GM12874 (cell line): Measurements from ENCODE around the gene CDH10.

Experiments
- TF ChIP-seq, protein P1 (sequence below): IDR thresholded peaks from 2 replicates; pipeline ENCODE4 v1.5.1; 2011; ENCODE audit warnings: low read depth, mild to moderate bottlenecking, control low read depth, low read length, moderate library complexity; ENCODE audit not compliant: insufficient read depth

The CDH10 gene

DNA sequence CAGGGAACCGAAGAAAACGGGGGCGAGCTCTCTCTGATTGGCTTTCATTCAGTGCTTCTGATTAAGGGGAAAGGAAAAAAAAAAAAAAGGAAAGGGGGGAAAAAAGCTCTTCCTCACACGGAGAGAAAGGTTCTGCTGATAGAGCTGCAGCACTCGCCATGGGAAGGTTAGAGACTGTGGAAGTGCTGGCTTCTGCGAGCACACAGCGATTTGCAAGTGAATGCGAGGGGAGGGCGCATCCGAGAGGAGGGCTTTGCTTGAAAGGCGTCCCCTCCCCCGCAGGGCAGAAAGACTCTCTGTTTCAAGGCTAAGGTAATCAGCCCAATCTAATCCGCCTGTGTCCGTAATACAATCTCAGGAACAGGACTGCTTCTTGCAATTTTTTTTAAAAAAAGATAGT is at the start of gene CDH10:
CDH10 (minus strand) TSS at position 218 of the 400 bp plus-strand sequence. CDS start 51,488 bp downstream, outside the sequence.
- TF ChIP-seq, protein P1, sequence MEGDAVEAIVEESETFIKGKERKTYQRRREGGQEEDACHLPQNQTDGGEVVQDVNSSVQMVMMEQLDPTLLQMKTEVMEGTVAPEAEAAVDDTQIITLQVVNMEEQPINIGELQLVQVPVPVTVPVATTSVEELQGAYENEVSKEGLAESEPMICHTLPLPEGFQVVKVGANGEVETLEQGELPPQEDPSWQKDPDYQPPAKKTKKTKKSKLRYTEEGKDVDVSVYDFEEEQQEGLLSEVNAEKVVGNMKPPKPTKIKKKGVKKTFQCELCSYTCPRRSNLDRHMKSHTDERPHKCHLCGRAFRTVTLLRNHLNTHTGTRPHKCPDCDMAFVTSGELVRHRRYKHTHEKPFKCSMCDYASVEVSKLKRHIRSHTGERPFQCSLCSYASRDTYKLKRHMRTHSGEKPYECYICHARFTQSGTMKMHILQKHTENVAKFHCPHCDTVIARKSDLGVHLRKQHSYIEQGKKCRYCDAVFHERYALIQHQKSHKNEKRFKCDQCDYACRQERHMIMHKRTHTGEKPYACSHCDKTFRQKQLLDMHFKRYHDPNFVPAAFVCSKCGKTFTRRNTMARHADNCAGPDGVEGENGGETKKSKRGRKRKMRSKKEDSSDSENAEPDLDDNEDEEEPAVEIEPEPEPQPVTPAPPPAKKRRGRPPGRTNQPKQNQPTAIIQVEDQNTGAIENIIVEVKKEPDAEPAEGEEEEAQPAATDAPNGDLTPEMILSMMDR, result no peak

DNA sequence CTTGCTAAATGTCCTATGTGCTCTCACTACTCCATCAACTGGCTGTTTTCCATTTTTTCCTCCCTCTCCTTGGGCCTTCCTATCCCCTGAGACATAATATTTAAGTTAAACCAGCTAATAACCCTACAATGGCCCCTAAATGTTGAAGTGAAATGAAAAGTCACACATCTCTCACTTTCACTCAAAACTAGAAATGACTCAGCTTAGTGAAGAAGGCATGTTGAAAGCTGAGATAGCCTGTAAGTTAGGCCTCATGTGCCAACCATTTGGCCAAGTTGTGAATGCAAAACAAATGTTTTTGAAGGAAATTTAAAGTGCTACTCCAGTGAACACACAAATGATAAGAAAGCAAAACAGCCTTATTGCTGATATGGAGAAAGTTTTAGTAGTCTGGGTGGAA is 48.8 kb upstream of the CDH10 start:
- TF ChIP-seq, protein P1, result no peak

DNA sequence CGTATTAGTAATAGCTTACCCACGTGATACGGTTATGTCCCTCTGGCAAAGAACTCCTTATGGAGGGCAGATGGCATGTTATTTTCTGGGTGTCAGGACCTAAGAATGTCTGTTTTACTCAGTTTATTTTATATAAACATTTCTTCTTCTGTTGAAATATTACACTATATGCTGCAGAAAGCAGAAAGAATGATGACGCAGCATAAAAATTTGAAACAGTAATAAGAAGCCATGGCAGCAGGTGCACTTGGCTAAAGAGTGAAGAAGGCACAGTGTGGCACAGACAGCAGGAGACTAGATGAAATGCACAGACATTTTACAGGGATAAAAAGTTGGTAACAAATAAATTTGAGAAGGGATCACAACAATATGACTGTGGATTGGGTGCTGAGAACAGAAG is 46.3 kb upstream of the CDH10 start:
- TF ChIP-seq, protein P1, result no peak

DNA sequence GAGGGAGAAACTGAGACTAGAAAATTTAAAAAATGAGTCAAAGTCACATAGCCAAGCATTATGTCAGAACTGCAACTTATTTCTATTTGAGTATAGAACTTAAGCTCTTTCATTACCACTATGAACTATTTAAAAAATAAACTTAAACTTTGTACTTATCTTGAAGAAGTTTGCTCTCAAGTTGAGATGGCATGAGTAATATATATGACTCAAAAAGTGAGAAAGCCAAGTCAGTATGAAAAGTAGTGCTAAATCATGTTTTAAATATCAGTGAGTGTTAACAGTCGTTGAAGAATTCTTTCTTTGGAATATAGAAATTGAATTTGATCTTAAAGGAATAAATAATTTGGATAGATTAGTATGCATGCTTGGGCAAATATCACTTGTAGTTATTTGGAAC is 36.3 kb upstream of the CDH10 start:
- TF ChIP-seq, protein P1, result no peak

DNA sequence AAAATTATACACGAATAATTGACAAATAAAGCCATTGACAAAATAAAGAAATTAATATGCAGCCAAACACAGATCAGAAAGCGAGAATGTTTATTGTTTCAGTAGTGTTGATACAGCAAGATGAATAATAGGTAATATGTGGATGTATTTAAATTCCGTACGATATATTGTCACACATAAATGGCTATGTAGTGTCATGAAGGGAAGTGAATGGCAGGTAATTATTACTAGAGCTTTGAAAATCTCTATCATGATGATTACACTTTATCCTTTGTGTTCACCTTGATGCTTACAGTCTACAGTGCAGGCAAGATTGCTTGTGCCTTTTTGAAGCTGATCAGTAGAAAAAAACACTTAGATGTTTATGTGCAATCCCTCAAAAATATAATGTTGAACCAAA is 23.3 kb upstream of the CDH10 start:
- TF ChIP-seq, protein P1, result no peak

DNA sequence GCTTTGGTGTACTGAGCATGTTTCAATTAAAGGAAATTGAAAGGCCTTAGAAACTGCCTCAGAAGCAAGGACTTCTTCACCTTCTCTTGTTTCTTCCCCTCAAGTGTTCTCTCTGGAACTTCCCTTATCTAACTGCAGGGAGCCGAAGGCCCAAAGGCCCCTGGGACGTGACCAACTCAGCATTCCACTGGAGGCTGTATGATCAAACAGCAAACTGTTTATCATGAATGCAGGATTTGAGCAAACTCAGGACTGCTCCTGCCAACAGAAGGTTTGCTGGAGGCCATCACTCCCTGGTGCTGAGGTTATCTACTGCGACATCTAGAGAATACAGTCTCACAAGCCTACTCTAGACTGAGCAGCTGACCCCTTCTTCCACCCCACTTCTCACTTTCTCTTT is 4.8 kb upstream of the CDH10 start:
- TF ChIP-seq, protein P1, result no peak

DNA sequence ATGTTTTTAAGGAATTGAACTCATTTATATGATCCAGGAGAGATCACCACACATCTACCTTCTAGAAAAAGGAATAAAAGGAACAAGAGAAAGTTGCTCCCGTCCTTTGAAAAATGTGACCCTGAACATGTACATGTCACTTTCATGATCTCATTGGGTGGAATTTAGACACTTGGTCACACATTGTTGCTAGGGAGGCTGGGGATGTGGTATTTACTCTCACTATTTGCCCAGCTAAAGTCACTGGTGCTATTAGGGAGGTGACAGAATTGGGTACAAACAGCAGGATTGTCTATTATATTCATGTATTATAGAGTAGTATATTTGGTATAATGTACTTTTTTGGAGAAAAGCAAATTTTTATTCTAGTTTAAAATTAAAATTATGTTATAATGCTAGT is 2.1 kb upstream of the CDH10 start:
- TF ChIP-seq, protein P1, result no peak

DNA sequence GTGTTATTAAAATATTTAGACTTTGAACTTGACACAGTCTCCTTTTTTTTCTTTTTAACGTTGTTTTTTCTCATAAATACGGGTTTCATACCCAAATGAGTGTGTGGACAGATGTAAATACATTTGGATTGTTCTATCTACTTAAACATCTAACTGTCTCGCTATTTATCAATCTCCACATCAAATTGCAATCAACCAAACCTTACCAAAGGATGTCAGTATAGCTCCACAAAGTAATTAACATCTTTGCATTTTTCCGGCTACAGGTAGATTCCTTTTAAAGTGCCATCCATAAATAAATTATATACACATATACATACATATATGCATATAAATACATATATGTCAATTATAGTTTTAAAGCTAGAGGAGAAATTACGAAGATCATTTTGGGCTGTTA is 705 bp upstream of the CDH10 start:
- TF ChIP-seq, protein P1, result no peak
